Dermis microvascular lymphatic vessel endothelial cell (primary cell): ENCODE results near the gene GAD2. TPM values are rescaled to one million over a fixed set of nuclear protein-coding genes. Genes with fewer than 3 reads are reported as not detected.

Experiments used
- DNase-seq, 2 donors: peaks; one replicate each; pipeline versions ENCODE4 v3.0.0 to v3.0.0-alpha.2; 2010; ENCODE audit warnings: low read depth in 2 of 2
- total RNA-seq: library from RNA; depleted of rRNA; stranded (reverse); fragments of >200 nt; gene quantifications from 2 replicates; pipeline ENCODE4 v1.2.1, GENCODE V29; 2014

GAD2 gene
- total RNA-seq, 1 donor from 2014 or later: not detected

- no peak for DNase-seq
These were observed 5.0 kb downstream of the GAD2 start for GRCh38 chr10:26221541-26221940.

- no peak for DNase-seq
These were observed 6.0 kb downstream of the GAD2 start for GRCh38 chr10:26222563-26222962.

GRCh38 chr10:26225322-26225721 lies 8.7 kb downstream of the GAD2 start:
- DNase-seq: no peak

- DNase-seq: no peak
These were observed 11.2 kb downstream of the GAD2 start for GRCh38 chr10:26227786-26228185.

- DNase-seq: no peak
These were observed 15.6 kb downstream of the GAD2 start for GRCh38 chr10:26232174-26232573.

- no peak for DNase-seq
These were observed 19.2 kb downstream of the GAD2 start for GRCh38 chr10:26235761-26236160.

- DNase-seq: no peak
These were observed 21.8 kb downstream of the GAD2 start for GRCh38 chr10:26238378-26238777.

GRCh38 chr10:26242706-26243350 lies 26.3 kb downstream of the GAD2 start:
- no peak for DNase-seq

- DNase-seq: no peak
These were observed 26.8 kb downstream of the GAD2 start for GRCh38 chr10:26243351-26243720.

GRCh38 chr10:26249681-26250080 lies 33.1 kb downstream of the GAD2 start:
- DNase-seq: no peak

- DNase-seq: no peak
These were observed 35.4 kb downstream of the GAD2 start for GRCh38 chr10:26251925-26252324.

- no peak for DNase-seq
These were observed 38.0 kb downstream of the GAD2 start for GRCh38 chr10:26254616-26255015.

- DNase-seq: no peak
These were observed 42.8 kb downstream of the GAD2 start for GRCh38 chr10:26259341-26259740.

GRCh38 chr10:26269754-26270153 lies 53.2 kb downstream of the GAD2 start:
- no peak for DNase-seq

- no peak for DNase-seq
These were observed 57.8 kb downstream of the GAD2 start for GRCh38 chr10:26274391-26274790.

GRCh38 chr10:26278295-26278694 lies 61.7 kb downstream of the GAD2 start:
- no peak for DNase-seq

- no peak for DNase-seq
These were observed 73.7 kb downstream of the GAD2 start for GRCh38 chr10:26290236-26290635.

- no peak for DNase-seq
These were observed 75.3 kb downstream of the GAD2 start for GRCh38 chr10:26291721-26292480.

- DNase-seq: no peak
These were observed 79.8 kb downstream of the GAD2 start for GRCh38 chr10:26296360-26296759.

GRCh38 chr10:26300001-26300400 lies 83.4 kb downstream of the GAD2 start:
- DNase-seq: no peak

GRCh38 chr10:26303366-26303765 lies 86.8 kb downstream of the GAD2 start:
- DNase-seq: no peak

GRCh38 chr10:26310361-26310760 lies 93.8 kb downstream of the GAD2 start:
- DNase-seq: no peak

GRCh38 chr10:26311383-26311940 lies 94.9 kb downstream of the GAD2 start:
- DNase-seq: no peak
